ENCODE results near the gene AKAP7. TPM values are rescaled to one million over a fixed set of nuclear protein-coding genes. Genes with fewer than 3 reads are reported as not detected.

The AKAP7 gene
- total RNA-seq, 4 donors from 2014 or later = 5.9 to 15.1 (median 7.2) TPM

GRCh38 chr6:131115651-131116050 is 19.6 kb upstream of the AKAP7 start:
- Histone ChIP-seq H3K27ac (no peak overlapping the region), H3K4me3 (no peak overlapping the region), H3K9me3 (no peaks in the 10 kb centered on the region), H3K27me3 (no peaks in the 10 kb centered on the region), H3K4me1 (peaks cover 0 to 5% (median 0%) of the 10 kb centered on the region in 3 donors), H3K36me3 (no peaks in the 10 kb centered on the region)
- ATAC-seq = no peak
- 90 to 100% methylated on average over 1 of the region's 1 CpG for WGBS, 2 donors (ENCODE audit: low coverage in 1 of 2)
- TF ChIP-seq, protein P1, sequence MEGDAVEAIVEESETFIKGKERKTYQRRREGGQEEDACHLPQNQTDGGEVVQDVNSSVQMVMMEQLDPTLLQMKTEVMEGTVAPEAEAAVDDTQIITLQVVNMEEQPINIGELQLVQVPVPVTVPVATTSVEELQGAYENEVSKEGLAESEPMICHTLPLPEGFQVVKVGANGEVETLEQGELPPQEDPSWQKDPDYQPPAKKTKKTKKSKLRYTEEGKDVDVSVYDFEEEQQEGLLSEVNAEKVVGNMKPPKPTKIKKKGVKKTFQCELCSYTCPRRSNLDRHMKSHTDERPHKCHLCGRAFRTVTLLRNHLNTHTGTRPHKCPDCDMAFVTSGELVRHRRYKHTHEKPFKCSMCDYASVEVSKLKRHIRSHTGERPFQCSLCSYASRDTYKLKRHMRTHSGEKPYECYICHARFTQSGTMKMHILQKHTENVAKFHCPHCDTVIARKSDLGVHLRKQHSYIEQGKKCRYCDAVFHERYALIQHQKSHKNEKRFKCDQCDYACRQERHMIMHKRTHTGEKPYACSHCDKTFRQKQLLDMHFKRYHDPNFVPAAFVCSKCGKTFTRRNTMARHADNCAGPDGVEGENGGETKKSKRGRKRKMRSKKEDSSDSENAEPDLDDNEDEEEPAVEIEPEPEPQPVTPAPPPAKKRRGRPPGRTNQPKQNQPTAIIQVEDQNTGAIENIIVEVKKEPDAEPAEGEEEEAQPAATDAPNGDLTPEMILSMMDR (IDR thresholded peaks at IDR 0.05) = no peak
- TF ChIP-seq EP300 (IDR thresholded peaks at IDR 0.05) (no peak), POLR2AphosphoS5 (IDR thresholded peaks at IDR 0.05) (no peak), POLR2A (IDR thresholded peaks at IDR 0.05) (no peak)

DNA sequence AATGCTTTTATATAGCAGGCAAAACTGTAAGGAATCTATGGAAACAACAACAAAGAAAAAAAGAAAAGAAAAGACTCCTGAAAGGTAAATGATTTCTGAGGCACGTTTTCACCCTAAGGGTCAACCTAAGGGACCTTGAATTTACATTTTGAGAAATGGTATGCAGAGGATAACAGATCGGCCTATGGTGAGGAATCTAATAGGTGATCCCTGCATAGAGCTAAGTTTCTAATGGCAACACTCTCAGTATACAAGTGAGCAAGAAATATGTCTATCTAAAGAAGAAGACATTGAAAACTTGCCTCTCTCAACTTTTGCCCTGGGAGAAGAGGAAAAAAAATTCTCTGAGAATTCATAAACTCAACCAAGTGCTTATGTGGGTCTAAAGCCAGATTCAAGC is 18.9 kb upstream of the AKAP7 start:
- no peaks in the 10 kb centered on the region for H3K9me3 ChIP-seq
- no peak overlapping the region for H3K27ac ChIP-seq
- no peak for ATAC-seq
- no peak overlapping the region for H3K4me3 ChIP-seq
- H3K36me3 ChIP-seq = no peaks in the 10 kb centered on the region
- WGBS, 2 donors (ENCODE audit: low coverage in 1 of 2) = 70 to 93% methylated on average over 2 of the region's 2 CpGs
- H3K4me1 ChIP-seq = peaks cover 0 to 5% (median 0%) of the 10 kb centered on the region in 3 donors
- H3K27me3 ChIP-seq = no peaks in the 10 kb centered on the region
- TF ChIP-seq EP300 (IDR thresholded peaks at IDR 0.05) = no peak
- TF ChIP-seq, protein P1 (IDR thresholded peaks at IDR 0.05) = no peak
- TF ChIP-seq POLR2A (IDR thresholded peaks at IDR 0.05) = no peak
- no peak for TF ChIP-seq POLR2AphosphoS5 (IDR thresholded peaks at IDR 0.05)

- H3K27me3 ChIP-seq = no peaks in the 10 kb centered on the region
Measured at GRCh38 chr6:131116755-131117360, 18.4 kb upstream of the AKAP7 start.

DNA sequence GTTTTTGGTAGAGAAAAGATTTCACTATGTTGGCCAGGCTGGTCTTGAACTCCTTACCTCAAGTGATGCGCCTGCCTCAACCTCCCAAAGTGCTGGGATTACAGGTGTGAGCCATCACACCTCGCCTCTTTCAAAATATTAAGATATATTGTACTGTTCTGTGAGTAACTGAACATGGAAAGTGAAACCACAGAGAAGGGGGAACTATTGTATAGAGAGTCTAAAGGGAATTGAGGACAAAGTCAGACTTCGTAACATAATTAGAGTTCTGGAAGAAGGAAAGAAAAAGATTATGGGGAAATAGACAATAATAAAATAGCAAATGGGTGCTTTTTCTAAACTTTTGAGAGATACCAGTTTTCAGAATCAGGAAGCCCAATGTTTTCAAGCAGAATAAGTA is 17.4 kb upstream of the AKAP7 start:
- no peak for ATAC-seq

More at GRCh38 chr6:131116755-131117360, 18.4 kb upstream of the AKAP7 start:
- Histone ChIP-seq H3K4me1 (peaks cover 0 to 5% (median 0%) of the 10 kb centered on the region in 3 donors), H3K27ac (no peak overlapping the region), H3K36me3 (no peaks in the 10 kb centered on the region), H3K9me3 (no peaks in the 10 kb centered on the region), H3K4me3 (no peak overlapping the region)
- 31 to 38% methylated on average over 4 of the region's 4 CpGs for WGBS, 2 donors (ENCODE audit: low coverage in 1 of 2)
- TF ChIP-seq, protein P1 (IDR thresholded peaks at IDR 0.05) = peak; percentile 30 to 64 (median 58)
- TF ChIP-seq POLR2AphosphoS5 (IDR thresholded peaks at IDR 0.05) (peak; percentile 17), EP300 (IDR thresholded peaks at IDR 0.05) (no peak), POLR2A (IDR thresholded peaks at IDR 0.05) (no peak)
- no peak for ATAC-seq

More for the DNA sequence above, 17.4 kb upstream of the AKAP7 start:
- no peaks in the 10 kb centered on the region for H3K36me3 ChIP-seq
- no peak overlapping the region for H3K27ac ChIP-seq
- peaks cover 0 to 5% (median 0%) of the 10 kb centered on the region in 3 donors for H3K4me1 ChIP-seq
- no peak overlapping the region for H3K4me3 ChIP-seq
- no peak for TF ChIP-seq EP300 (IDR thresholded peaks at IDR 0.05)
- TF ChIP-seq POLR2A (IDR thresholded peaks at IDR 0.05) = no peak
- no peak for TF ChIP-seq POLR2AphosphoS5 (IDR thresholded peaks at IDR 0.05)
- TF ChIP-seq, protein P1 (IDR thresholded peaks at IDR 0.05) = no peak
- 69 to 100% methylated on average over 2 of the region's 3 CpGs for WGBS, 2 donors (ENCODE audit: low coverage in 1 of 2)
- no peaks in the 10 kb centered on the region for H3K27me3 ChIP-seq
- H3K9me3 ChIP-seq = no peaks in the 10 kb centered on the region

All from gastroesophageal sphincter (tissue), 4 donors.